Hematopoietic multipotent progenitor cell (in vitro differentiated cells): ENCODE data around the gene ARHGAP26. TPM values are rescaled to one million over a fixed set of nuclear protein-coding genes. Genes with fewer than 3 reads are reported as not detected.
A peak's percentile ranks its signal among the peaks of the same experiment; 100 is the strongest.

Experiments used
- DNase-seq, 3 donors: peaks; one replicate each; pipeline ENCODE4 v3.0.0-alpha.2; 2011 to 2015; ENCODE audit warnings: low read depth in 2 of 3, low spot score in 2 of 3
- total RNA-seq: library from RNA; depleted of rRNA; stranded (reverse); fragments of >200 nt; gene quantifications from one replicate; pipeline ENCODE4 v1.2.3, GENCODE V29; 2012

The ARHGAP26 gene
- total RNA-seq, 1 donor: 14.5 TPM

- no peak for DNase-seq
These were observed 254.2 kb downstream of the ARHGAP26 start for GRCh38 chr5:143024228-143024920.

GRCh38 chr5:143025376-143025775 is 255.2 kb downstream of the ARHGAP26 start:
- DNase-seq: no peak

- no peak for DNase-seq
These were observed 255.8 kb downstream of the ARHGAP26 start for GRCh38 chr5:143025971-143026370.

GRCh38 chr5:143026380-143026779 is 256.2 kb downstream of the ARHGAP26 start:
- no peak for DNase-seq

GRCh38 chr5:143029293-143029692 is 259.1 kb downstream of the ARHGAP26 start:
- no peak for DNase-seq

- peak in 1 of 3 donors; percentile 32 for DNase-seq
These were observed 260.2 kb downstream of the ARHGAP26 start for GRCh38 chr5:143030349-143030748.

- DNase-seq: no peak
These were observed 261.8 kb downstream of the ARHGAP26 start for GRCh38 chr5:143031781-143032580.

- no peak for DNase-seq
These were observed 262.3 kb downstream of the ARHGAP26 start for GRCh38 chr5:143032581-143032836.

GRCh38 chr5:143033535-143034250 is 263.5 kb downstream of the ARHGAP26 start:
- no peak for DNase-seq

GRCh38 chr5:143036146-143036927 is 266.2 kb downstream of the ARHGAP26 start:
- no peak for DNase-seq

GRCh38 chr5:143037071-143037470 is 266.9 kb downstream of the ARHGAP26 start:
- peak in 1 of 3 donors; percentile 25 for DNase-seq

GRCh38 chr5:143037708-143038107 is 267.5 kb downstream of the ARHGAP26 start:
- no peak for DNase-seq

- no peak for DNase-seq
These were observed 270.4 kb downstream of the ARHGAP26 start for GRCh38 chr5:143040622-143041021.

GRCh38 chr5:143041461-143041860 is 271.3 kb downstream of the ARHGAP26 start:
- DNase-seq: no peak

GRCh38 chr5:143041972-143042770 is 272.0 kb downstream of the ARHGAP26 start:
- DNase-seq: no peak

GRCh38 chr5:143044265-143044664 is 274.1 kb downstream of the ARHGAP26 start:
- DNase-seq: no peak

GRCh38 chr5:143045062-143045461 is 274.9 kb downstream of the ARHGAP26 start:
- no peak for DNase-seq

GRCh38 chr5:143046314-143046713 is 276.1 kb downstream of the ARHGAP26 start:
- DNase-seq: no peak

GRCh38 chr5:143047091-143047490 is 276.9 kb downstream of the ARHGAP26 start:
- no peak for DNase-seq

- DNase-seq: no peak
These were observed 280.0 kb downstream of the ARHGAP26 start for GRCh38 chr5:143050183-143050582.
